Measurements from ENCODE around the gene ATRIP. TPM values are rescaled to one million over a fixed set of nuclear protein-coding genes. Genes with fewer than 3 reads are reported as not detected.

Gene ATRIP
- polyA plus RNA-seq, 1 donor (not counting 4 experiments of a cell fraction or from before 2014, with no cell fraction given), result 9.7 TPM

- no peak for DNase-seq (ENCODE audit: low read depth, low spot score)
- dilution Hi-C loops (cut with MboI; ENCODE audit: extremely low pct_ligation_motif_present, low sequenced_read_pairs), result no loop called here
- no peak overlapping the region for H2AFZ ChIP-seq (ENCODE audit: control insufficient read depth, low read length)
- H3K4me3 ChIP-seq (ENCODE audit: control insufficient read depth in 2 of 3, extremely low read depth in 1 of 3, insufficient read depth in 2 of 3, low read depth in 1 of 3, low read length in 3 of 3), result no peak overlapping the region
- H4K20me1 ChIP-seq (ENCODE audit: control insufficient read depth, extremely low read depth, insufficient read depth, low read length), result peaks cover 14% of the 10 kb centered on the region
- no peaks in the 10 kb centered on the region for H3K27me3 ChIP-seq (ENCODE audit: control insufficient read depth, extremely low read depth, insufficient read depth, low read length)
- TF ChIP-seq EZH2 (IDR thresholded peaks at IDR 0.05; ENCODE audit: low read length), result no peak
- TF ChIP-seq CTCF (optimal IDR thresholded peaks at IDR 0.05 in 1 of 3, IDR thresholded peaks at IDR 0.05 in 1 of 3, conservative IDR thresholded peaks at IDR 0.05 in 1 of 3; ENCODE audit: extremely low read depth in 1 of 3, insufficient read depth in 2 of 3, low read length in 3 of 3), result no peak
- FAIRE-seq, result no peak
- H3K9me3 ChIP-seq (ENCODE audit: control insufficient read depth, low read depth, low read length), result no peaks in the 10 kb centered on the region
- H3K36me3 ChIP-seq (ENCODE audit: control insufficient read depth in 2 of 2, extremely low read depth in 1 of 2, insufficient read depth in 2 of 2, low read length in 2 of 2), result peaks cover 50 to 65% of the 10 kb centered on the region in 2 experiments
- H3K4me2 ChIP-seq (ENCODE audit: control insufficient read depth, extremely low read depth, insufficient read depth, low read depth, low read length), result no peak overlapping the region
- H3K9me1 ChIP-seq (ENCODE audit: control insufficient read depth, extremely low read depth, insufficient read depth, low read length), result no peaks in the 10 kb centered on the region
- H3K4me1 ChIP-seq (ENCODE audit: control insufficient read depth, extremely low read depth, insufficient read depth, low read length), result peaks cover 9% of the 10 kb centered on the region
- no peak overlapping the region for H3K27ac ChIP-seq (ENCODE audit: control insufficient read depth, insufficient read depth, low read length)
- peaks cover 42% of the 10 kb centered on the region for H3K79me2 ChIP-seq (ENCODE audit: control insufficient read depth, insufficient read depth, low read length)
- H3K9ac ChIP-seq (ENCODE audit: control insufficient read depth, extremely low read depth, insufficient read depth, low read length), result no peak overlapping the region
Observed at GRCh38 chr3:48419597-48419996, 26.9 kb upstream of the ATRIP start.

- Histone ChIP-seq H3K36me3 (ENCODE audit: control insufficient read depth in 2 of 2, extremely low read depth in 1 of 2, insufficient read depth in 2 of 2, low read length in 2 of 2) (peaks cover 48 to 61% of the 10 kb centered on the region in 2 experiments), H3K4me2 (ENCODE audit: control insufficient read depth, extremely low read depth, insufficient read depth, low read depth, low read length) (no peak overlapping the region), H3K4me1 (ENCODE audit: control insufficient read depth, extremely low read depth, insufficient read depth, low read length) (peaks cover 16% of the 10 kb centered on the region), H3K9me1 (ENCODE audit: control insufficient read depth, extremely low read depth, insufficient read depth, low read length) (no peaks in the 10 kb centered on the region), H4K20me1 (ENCODE audit: control insufficient read depth, extremely low read depth, insufficient read depth, low read length) (peaks cover 18% of the 10 kb centered on the region), H3K79me2 (ENCODE audit: control insufficient read depth, insufficient read depth, low read length) (peaks cover 52% of the 10 kb centered on the region), H3K27ac (ENCODE audit: control insufficient read depth, insufficient read depth, low read length) (no peak overlapping the region), H2AFZ (ENCODE audit: control insufficient read depth, low read length) (no peak overlapping the region), H3K27me3 (ENCODE audit: control insufficient read depth, extremely low read depth, insufficient read depth, low read length) (no peaks in the 10 kb centered on the region), H3K9me3 (ENCODE audit: control insufficient read depth, low read depth, low read length) (no peaks in the 10 kb centered on the region), H3K4me3 (ENCODE audit: control insufficient read depth in 2 of 3, extremely low read depth in 1 of 3, insufficient read depth in 2 of 3, low read depth in 1 of 3, low read length in 3 of 3) (no peak overlapping the region), H3K9ac (ENCODE audit: control insufficient read depth, extremely low read depth, insufficient read depth, low read length) (no peak overlapping the region)
- TF ChIP-seq EZH2 (IDR thresholded peaks at IDR 0.05; ENCODE audit: low read length) (no peak), CTCF (optimal IDR thresholded peaks at IDR 0.05 in 1 of 3, IDR thresholded peaks at IDR 0.05 in 1 of 3, conservative IDR thresholded peaks at IDR 0.05 in 1 of 3; ENCODE audit: extremely low read depth in 1 of 3, insufficient read depth in 2 of 3, low read length in 3 of 3) (no peak)
- dilution Hi-C loops (cut with MboI; ENCODE audit: extremely low pct_ligation_motif_present, low sequenced_read_pairs), result no loop called here
- FAIRE-seq (no peak), DNase-seq (ENCODE audit: low read depth, low spot score) (no peak)
Observed at GRCh38 chr3:48420561-48420960, 26.0 kb upstream of the ATRIP start.
